IMR-90 (cell line): ENCODE data around the gene ADGRD1. TPM values are rescaled to one million over a fixed set of nuclear protein-coding genes. Genes with fewer than 3 reads are reported as not detected.

ENCODE experiments used
- ATAC-seq: fragments of 200-7000 bp; cut with Tn5 transposase; 2 replicates; pipeline ENCODE4 v1.9.1; 2020; ENCODE audit warnings: low read depth, mild to moderate bottlenecking, moderate library complexity
- BruUV-seq: library from RNA; stranded (reverse); fragments of 400-500 nt; replicated peaks from 2 replicates; lab custom pipeline; 2021; lab: Mats Ljungman, UMichigan
- CTCF ChIA-PET: fragments of 300-600 bp; formaldehyde crosslinking; extraction: SDS; loops from one replicate; lab custom pipeline; 2021; ENCODE audit warnings: antibody characterized with exemption; lab: Yijun Ruan, JAX
- POLR2A ChIA-PET: fragments of 300-600 bp; sonication (Branson Sonifier 250); formaldehyde crosslinking; loops from one replicate; lab custom pipeline; 2022; ENCODE audit warnings: antibody characterized with exemption; ENCODE audit not compliant: unreplicated experiment; lab: Charles Lee
- DNase-seq: peaks from one replicate; pipeline ENCODE4 v3.0.0; 2013
- H2AFZ ChIP-seq: replicated peaks from 2 replicates; pipeline ENCODE3; 2013; ENCODE audit warnings: low read length, mild to moderate bottlenecking; ENCODE audit not compliant: poor library complexity
- H2AK5ac ChIP-seq: 2 replicates; pipeline ENCODE4 v1.6.1; 2013; ENCODE audit warnings: low read depth, low read length, inconsistent platforms
- H2AK9ac ChIP-seq: replicated peaks from 2 replicates; pipeline ENCODE3; 2013; ENCODE audit warnings: mild to moderate bottlenecking, low read depth, low read length, moderate library complexity; ENCODE audit not compliant: poor library complexity
- H2BK120ac ChIP-seq: 2 replicates; pipeline ENCODE4 v1.6.1; 2013; ENCODE audit warnings: low read depth, low read length, inconsistent platforms
- H2BK15ac ChIP-seq: 3 replicates; pipeline ENCODE4 v1.6.1; 2013; ENCODE audit warnings: low read depth, low read length, inconsistent platforms
- H2BK20ac ChIP-seq: 2 replicates; pipeline ENCODE4 v1.6.1; 2013; ENCODE audit warnings: low read depth, mild to moderate bottlenecking, inconsistent platforms, low read length, moderate library complexity
- H2BK5ac ChIP-seq: 2 replicates; pipeline ENCODE4 v1.6.1; 2013; ENCODE audit warnings: mild to moderate bottlenecking, low read depth, low read length, inconsistent platforms; ENCODE audit not compliant: poor library complexity, severe bottlenecking
- H3K14ac ChIP-seq: replicated peaks from 2 replicates; pipeline ENCODE4 v1.6.1; 2013; ENCODE audit warnings: low read depth, low read length, inconsistent platforms
- H3K18ac ChIP-seq: 2 replicates; pipeline ENCODE4 v1.6.1; 2013; ENCODE audit warnings: low read depth, low read length, control low read depth
- H3K23ac ChIP-seq: 2 replicates; pipeline ENCODE4 v1.6.1; 2013; ENCODE audit warnings: low read depth, low read length, inconsistent platforms
- H3K27ac ChIP-seq: 2 replicates; pipeline ENCODE4 v1.5.1; 2013; ENCODE audit warnings: mild to moderate bottlenecking, control low read depth, low read length; ENCODE audit not compliant: insufficient read depth
- H3K27me3 ChIP-seq: 2 replicates; pipeline ENCODE4 v1.6.1; 2013; ENCODE audit warnings: low read length; ENCODE audit not compliant: control insufficient read depth, insufficient read depth
- H3K36me3 ChIP-seq: 2 replicates; pipeline ENCODE4 v1.6.1; 2013; ENCODE audit warnings: low read length, mixed read lengths; ENCODE audit not compliant: control insufficient read depth, insufficient read depth
- H3K4ac ChIP-seq: 2 replicates; pipeline ENCODE4 v1.6.1; 2013; ENCODE audit warnings: low read depth, low read length, inconsistent platforms
- H3K4me1 ChIP-seq: 2 replicates; pipeline ENCODE4 v1.6.1; 2013; ENCODE audit warnings: low read length, mixed read lengths; ENCODE audit not compliant: control insufficient read depth, insufficient read depth
- H3K4me2 ChIP-seq: 2 replicates; pipeline ENCODE4 v1.6.1; 2013; ENCODE audit warnings: low read depth, mild to moderate bottlenecking, control low read depth, low read length, moderate library complexity
- H3K4me3 ChIP-seq: 2 replicates; pipeline ENCODE4 v1.5.1; 2013; ENCODE audit warnings: low read depth, mild to moderate bottlenecking, control low read depth, low read length, moderate library complexity; ENCODE audit not compliant: insufficient read depth
- H3K56ac ChIP-seq: 2 replicates; pipeline ENCODE4 v1.6.1; 2013; ENCODE audit warnings: low read length, inconsistent platforms; ENCODE audit not compliant: insufficient read depth; ENCODE audit errors: extremely low read depth
- H3K79me1 ChIP-seq, 2 experiments: 2 replicates each; pipeline ENCODE4 v1.6.1; 2013; ENCODE audit warnings: low read length in 2 of 2, inconsistent platforms in 1 of 2, low read depth in 1 of 2
- H3K9ac ChIP-seq: 2 replicates; pipeline ENCODE4 v1.6.1; 2013; ENCODE audit warnings: low read depth, low read length, control low read depth
- H3K9me1 ChIP-seq: 2 replicates; pipeline ENCODE4 v1.6.1; 2013; ENCODE audit warnings: low read length, inconsistent platforms; ENCODE audit not compliant: insufficient read depth
- H3K9me3 ChIP-seq: 2 replicates; pipeline ENCODE4 v1.6.1; 2013; ENCODE audit warnings: low read length; ENCODE audit not compliant: control insufficient read depth, insufficient read depth
- H4K20me1 ChIP-seq: 2 replicates; pipeline ENCODE4 v1.6.1; 2013; ENCODE audit warnings: low read length, inconsistent platforms; ENCODE audit not compliant: insufficient read depth
- H4K5ac ChIP-seq: 2 replicates; pipeline ENCODE4 v1.6.1; 2013; ENCODE audit warnings: mild to moderate bottlenecking, low read depth, low read length, control low read depth
- H4K8ac ChIP-seq, 2 experiments: 2 replicates each; pipeline ENCODE4 v1.6.1; 2013; ENCODE audit warnings: low read depth in 2 of 2, low read length in 2 of 2, control low read depth in 1 of 2, inconsistent platforms in 1 of 2
- H4K91ac ChIP-seq: 2 replicates; pipeline ENCODE4 v1.6.1; 2013; ENCODE audit warnings: low read depth, low read length, inconsistent platforms; ENCODE audit not compliant: insufficient read depth
- BHLHE40 ChIP-seq: fragments of 150-350 bp; IDR thresholded peaks from 2 replicates; pipeline ENCODE4 v1.6.1; 2016; ENCODE audit warnings: mild to moderate bottlenecking, low read depth, low read length
- CEBPB ChIP-seq: IDR thresholded peaks from 2 replicates; pipeline ENCODE4 v1.6.1; 2012; ENCODE audit warnings: low read depth, low read length, improper control_type of control experiment
- CHD1 ChIP-seq: IDR thresholded peaks from 2 replicates; pipeline ENCODE4 v1.6.1; 2012; ENCODE audit warnings: low read depth, low read length, improper control_type of control experiment
- MAFK ChIP-seq: IDR thresholded peaks from 2 replicates; pipeline ENCODE4 v1.6.1; 2012; ENCODE audit warnings: low read depth, low read length, improper control_type of control experiment
- MAZ ChIP-seq: IDR thresholded peaks from 2 replicates; pipeline ENCODE4 v1.6.1; 2012; ENCODE audit warnings: low read depth, mild to moderate bottlenecking, low read length, improper control_type of control experiment, moderate library complexity, borderline replicate concordance
- MXI1 ChIP-seq: IDR thresholded peaks from 2 replicates; pipeline ENCODE4 v1.6.1; 2012; ENCODE audit warnings: low read depth, mild to moderate bottlenecking, low read length, moderate library complexity, borderline replicate concordance
- NFE2L2 ChIP-seq: fragments of 150-350 bp; IDR thresholded peaks from 2 replicates; pipeline ENCODE4 v1.6.1; 2016; ENCODE audit warnings: low read depth, mild to moderate bottlenecking, low read length
- POLR2A ChIP-seq: IDR thresholded peaks from 2 replicates; pipeline ENCODE4 v1.6.1; 2012; ENCODE audit warnings: mild to moderate bottlenecking, low read depth, low read length
- RAD21 ChIP-seq: IDR thresholded peaks from 2 replicates; pipeline ENCODE4 v1.6.1; 2012; ENCODE audit warnings: low read length, improper control_type of control experiment
- RCOR1 ChIP-seq: IDR thresholded peaks from 2 replicates; pipeline ENCODE4 v1.6.1; 2012; ENCODE audit warnings: mild to moderate bottlenecking, low read length, improper control_type of control experiment; ENCODE audit not compliant: insufficient replicate concordance
- RFX5 ChIP-seq: IDR thresholded peaks from 2 replicates; pipeline ENCODE4 v1.8.0; 2012; ENCODE audit warnings: low read depth, mild to moderate bottlenecking, low read length, moderate library complexity
- SMC3 ChIP-seq: fragments of 150-350 bp; IDR thresholded peaks from 2 replicates; pipeline ENCODE4 v1.6.1; 2016; ENCODE audit warnings: low read depth, mild to moderate bottlenecking, antibody characterized with exemption, low read length, moderate library complexity
- WGBS, 2 experiments: methylation state at CpG; one replicate each; pipeline versions ENCODE4 v1.1.5 to v1.1.7; 2013; ENCODE audit warnings: missing lambda C conversion rate in 2 of 2; ENCODE audit not compliant: insufficient read length in 1 of 2; ENCODE audit errors: extremely low coverage in 2 of 2; 5-methylcytosine and 5-hydroxymethylcytosine counted together
- dilution Hi-C: fragments of 300-500 bp; cut with HindIII; formaldehyde crosslinking; loops from one replicate; pipeline ENCODE4 v1.14.3; 2018; ENCODE audit warnings: low sequenced_read_pairs; ENCODE audit not compliant: unreplicated experiment
- in situ Hi-C: fragments of 300-500 bp; cut with MboI; formaldehyde crosslinking; loops from 3 replicates; pipeline ENCODE4 v1.14.3; 2019; ENCODE audit warnings: low sequenced_read_pairs, inconsistent platforms, mixed read lengths
- intact Hi-C: fragments of 100-400 bp; cut with micrococcal nuclease; formaldehyde crosslinking; loops from 2 replicates; pipeline ENCODE4 v1.10.0; 2022
- polyA plus RNA-seq, 3 experiments: library from polyadenylated mRNA; depleted of rRNA; stranded (reverse); fragments of >200 nt; gene quantifications; 2 replicates each; pipeline ENCODE4 v1.2.3, GENCODE V29; 2012; ENCODE audit warnings: low replicate concordance in 1 of 3
- total RNA-seq: library from RNA; depleted of rRNA; stranded (reverse); fragments of >200 nt; gene quantifications from 2 replicates; pipeline ENCODE4 v1.2.3, GENCODE V29; 2012
- TF ChIP-seq, protein P1 (sequence below): fragments of 150-350 bp; IDR thresholded peaks from 2 replicates; pipeline ENCODE4 v1.6.1; 2016; ENCODE audit warnings: low read depth, mild to moderate bottlenecking, low read length, moderate library complexity, borderline replicate concordance
- TF ChIP-seq, protein P2 (sequence below): fragments of 150-350 bp; IDR thresholded peaks from 2 replicates; pipeline ENCODE4 v1.6.1; 2017; ENCODE audit warnings: mild to moderate bottlenecking, antibody characterized with exemption, low read length, low read depth
- TF ChIP-seq, protein P3 (sequence below): conservative IDR thresholded peaks from 2 replicates; pipeline ENCODE4 v1.5.1; 2012; ENCODE audit warnings: mild to moderate bottlenecking, low read depth, low read length, improper control_type of control experiment

The ADGRD1 gene
- total and polyA plus RNA-seq, 2 of the 4 experiments (the other 2 are of a cell fraction): not detected

DNA sequence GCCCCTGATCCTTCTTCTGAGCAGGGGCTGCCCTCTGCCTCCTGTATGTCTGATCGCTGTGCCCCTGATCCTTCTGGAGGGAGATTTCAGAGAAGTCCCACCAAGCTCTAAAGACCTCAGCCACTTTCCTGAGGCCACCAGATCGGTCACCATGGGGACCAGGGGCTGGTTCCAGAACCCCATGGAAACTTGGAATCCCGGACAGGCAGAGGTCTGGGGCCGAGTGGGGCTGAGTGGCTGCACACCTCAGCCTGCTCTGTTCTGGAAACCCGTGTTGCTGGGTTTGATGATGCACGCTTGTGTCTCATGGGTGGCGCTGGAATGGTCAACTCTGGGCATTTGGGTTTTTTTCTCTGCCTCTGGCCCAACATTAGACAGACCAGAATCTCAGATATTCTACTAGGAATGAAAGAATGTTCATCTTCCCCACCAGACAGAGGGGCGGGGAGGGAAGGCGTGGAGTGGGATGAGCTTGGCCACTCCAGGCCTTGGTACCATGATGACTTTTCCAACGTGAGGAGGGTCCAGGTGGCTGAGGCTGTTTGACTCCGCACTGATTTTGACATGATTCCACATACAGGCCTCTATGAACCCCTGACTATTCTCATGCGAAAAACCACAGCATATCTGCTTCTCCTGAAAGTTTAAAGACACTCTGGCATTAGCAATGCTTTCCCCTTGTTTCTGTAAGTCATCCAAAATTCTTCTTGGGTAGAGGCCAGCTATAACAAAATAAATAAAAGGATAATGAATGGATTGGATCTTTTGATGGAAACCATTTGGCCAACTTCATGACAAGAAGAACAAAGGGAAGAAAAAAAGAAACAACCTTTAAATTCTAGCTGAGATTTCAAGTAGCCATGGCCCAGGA, 114.5 kb downstream of the ADGRD1 start:
- Histone ChIP-seq H3K9me1 (no peaks in the 10 kb centered on the region), H3K9ac (no peak overlapping the region), H3K79me1 (no peaks in the 10 kb centered on the region), H3K4me3 (no peak overlapping the region), H3K4me2 (no peak overlapping the region), H3K9me3 (peaks cover 31% of the 10 kb centered on the region), H4K91ac (no peak overlapping the region), H2AFZ (no peak overlapping the region), H2AK9ac (no peak overlapping the region), H3K4ac (no peak overlapping the region), H3K14ac (no peak overlapping the region), H2BK15ac (no peak overlapping the region), H3K27ac (no peak overlapping the region), H3K23ac (no peak overlapping the region), H3K4me1 (no peaks in the 10 kb centered on the region), H2BK5ac (no peak overlapping the region), H4K20me1 (no peaks in the 10 kb centered on the region), H2BK20ac (no peak overlapping the region), H2BK120ac (no peak overlapping the region), H3K56ac (no peak overlapping the region), H3K18ac (no peak overlapping the region), H2AK5ac (no peak overlapping the region), H4K5ac (no peak overlapping the region), H3K36me3 (no peaks in the 10 kb centered on the region), H3K27me3 (no peaks in the 10 kb centered on the region), H4K8ac (no peak overlapping the region)
- DNase-seq: no peak
- ChIA-PET CTCF (no interaction called here), POLR2A (no interaction called here)
- dilution Hi-C loops: no loop called here
- 25% methylated on average over 2 of the region's 12 CpGs; no CpG with 5 or more reads in 1 of the 2 experiments for WGBS, 2 experiments
- intact Hi-C loops: no loop called here
- BruUV-seq: no TSS peak
- ATAC-seq: no peak
- in situ Hi-C loops: no loop called here
- TF ChIP-seq, protein P1, sequence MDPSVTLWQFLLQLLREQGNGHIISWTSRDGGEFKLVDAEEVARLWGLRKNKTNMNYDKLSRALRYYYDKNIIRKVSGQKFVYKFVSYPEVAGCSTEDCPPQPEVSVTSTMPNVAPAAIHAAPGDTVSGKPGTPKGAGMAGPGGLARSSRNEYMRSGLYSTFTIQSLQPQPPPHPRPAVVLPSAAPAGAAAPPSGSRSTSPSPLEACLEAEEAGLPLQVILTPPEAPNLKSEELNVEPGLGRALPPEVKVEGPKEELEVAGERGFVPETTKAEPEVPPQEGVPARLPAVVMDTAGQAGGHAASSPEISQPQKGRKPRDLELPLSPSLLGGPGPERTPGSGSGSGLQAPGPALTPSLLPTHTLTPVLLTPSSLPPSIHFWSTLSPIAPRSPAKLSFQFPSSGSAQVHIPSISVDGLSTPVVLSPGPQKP: no peak
- TF ChIP-seq SMC3: no peak
- no peak for TF ChIP-seq POLR2A
- no peak for TF ChIP-seq NFE2L2
- TF ChIP-seq CHD1: no peak
- TF ChIP-seq, protein P2, sequence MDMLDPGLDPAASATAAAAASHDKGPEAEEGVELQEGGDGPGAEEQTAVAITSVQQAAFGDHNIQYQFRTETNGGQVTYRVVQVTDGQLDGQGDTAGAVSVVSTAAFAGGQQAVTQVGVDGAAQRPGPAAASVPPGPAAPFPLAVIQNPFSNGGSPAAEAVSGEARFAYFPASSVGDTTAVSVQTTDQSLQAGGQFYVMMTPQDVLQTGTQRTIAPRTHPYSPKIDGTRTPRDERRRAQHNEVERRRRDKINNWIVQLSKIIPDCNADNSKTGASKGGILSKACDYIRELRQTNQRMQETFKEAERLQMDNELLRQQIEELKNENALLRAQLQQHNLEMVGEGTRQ: no peak
- TF ChIP-seq MAFK: no peak
- no peak for TF ChIP-seq MAZ
- TF ChIP-seq CEBPB: no peak
- TF ChIP-seq RFX5: no peak
- TF ChIP-seq, protein P3, sequence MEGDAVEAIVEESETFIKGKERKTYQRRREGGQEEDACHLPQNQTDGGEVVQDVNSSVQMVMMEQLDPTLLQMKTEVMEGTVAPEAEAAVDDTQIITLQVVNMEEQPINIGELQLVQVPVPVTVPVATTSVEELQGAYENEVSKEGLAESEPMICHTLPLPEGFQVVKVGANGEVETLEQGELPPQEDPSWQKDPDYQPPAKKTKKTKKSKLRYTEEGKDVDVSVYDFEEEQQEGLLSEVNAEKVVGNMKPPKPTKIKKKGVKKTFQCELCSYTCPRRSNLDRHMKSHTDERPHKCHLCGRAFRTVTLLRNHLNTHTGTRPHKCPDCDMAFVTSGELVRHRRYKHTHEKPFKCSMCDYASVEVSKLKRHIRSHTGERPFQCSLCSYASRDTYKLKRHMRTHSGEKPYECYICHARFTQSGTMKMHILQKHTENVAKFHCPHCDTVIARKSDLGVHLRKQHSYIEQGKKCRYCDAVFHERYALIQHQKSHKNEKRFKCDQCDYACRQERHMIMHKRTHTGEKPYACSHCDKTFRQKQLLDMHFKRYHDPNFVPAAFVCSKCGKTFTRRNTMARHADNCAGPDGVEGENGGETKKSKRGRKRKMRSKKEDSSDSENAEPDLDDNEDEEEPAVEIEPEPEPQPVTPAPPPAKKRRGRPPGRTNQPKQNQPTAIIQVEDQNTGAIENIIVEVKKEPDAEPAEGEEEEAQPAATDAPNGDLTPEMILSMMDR: no peak
- no peak for TF ChIP-seq MXI1
- TF ChIP-seq BHLHE40: no peak
- TF ChIP-seq RAD21: no peak
- no peak for TF ChIP-seq RCOR1
